Esophagus squamous epithelium (tissue), 4 donors: ENCODE results near the gene TXNDC2.

Experiments
- POLR2A ChIP-seq, 4 donors: fragments of 450-650 bp; IDR thresholded peaks; one replicate each; pipeline ENCODE4 v1.6.1; 2017; ENCODE audit warnings: antibody characterized with exemption in 4 of 4, mild to moderate bottlenecking in 4 of 4, moderate library complexity in 3 of 4
- TF ChIP-seq, protein P1 (sequence below), 6 experiments: fragments of 450-650 bp in 4 of 6; fragments of 200-600 bp in 2 of 6; sonication (generic) in 2 of 6; IDR thresholded peaks; one replicate each; pipeline ENCODE4 v1.5.1; 2016 to 2019; ENCODE audit warnings: antibody characterized with exemption in 6 of 6, mild to moderate bottlenecking in 4 of 6, moderate library complexity in 4 of 6

DNA sequence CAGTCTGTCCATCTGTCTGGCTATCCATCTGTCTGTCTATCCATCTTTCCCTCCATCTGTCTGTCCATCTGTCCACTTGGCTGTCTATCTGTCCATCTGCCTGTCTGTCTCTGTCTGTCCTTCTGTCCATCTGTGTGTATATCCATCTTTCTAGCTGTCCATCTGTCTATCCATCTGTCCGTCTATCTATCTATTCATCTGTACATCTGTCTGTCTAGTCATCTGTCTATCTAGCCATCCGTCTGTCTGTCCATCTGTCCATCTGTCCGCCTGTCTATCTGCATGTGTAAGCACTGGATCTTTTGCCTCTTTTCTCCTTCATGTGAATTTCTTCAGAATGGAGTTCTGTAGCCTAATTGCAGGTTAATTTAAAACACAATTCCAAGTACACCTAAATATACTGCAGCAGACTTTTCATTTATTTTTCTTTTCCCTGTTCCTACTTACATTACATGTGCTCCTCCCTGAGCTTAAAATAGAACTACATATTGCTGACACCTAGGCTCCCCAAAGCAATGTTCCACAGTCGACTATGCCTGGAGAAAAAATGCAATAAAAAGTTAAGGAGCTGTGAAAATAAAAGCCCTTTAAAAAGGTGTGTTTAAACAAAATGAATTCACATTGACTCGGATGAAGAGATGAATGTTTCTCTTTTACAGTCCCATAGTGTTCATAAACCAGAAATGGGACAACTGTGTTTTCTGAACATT lies 37.4 kb upstream of the TXNDC2 start:
- TF ChIP-seq, protein P1, sequence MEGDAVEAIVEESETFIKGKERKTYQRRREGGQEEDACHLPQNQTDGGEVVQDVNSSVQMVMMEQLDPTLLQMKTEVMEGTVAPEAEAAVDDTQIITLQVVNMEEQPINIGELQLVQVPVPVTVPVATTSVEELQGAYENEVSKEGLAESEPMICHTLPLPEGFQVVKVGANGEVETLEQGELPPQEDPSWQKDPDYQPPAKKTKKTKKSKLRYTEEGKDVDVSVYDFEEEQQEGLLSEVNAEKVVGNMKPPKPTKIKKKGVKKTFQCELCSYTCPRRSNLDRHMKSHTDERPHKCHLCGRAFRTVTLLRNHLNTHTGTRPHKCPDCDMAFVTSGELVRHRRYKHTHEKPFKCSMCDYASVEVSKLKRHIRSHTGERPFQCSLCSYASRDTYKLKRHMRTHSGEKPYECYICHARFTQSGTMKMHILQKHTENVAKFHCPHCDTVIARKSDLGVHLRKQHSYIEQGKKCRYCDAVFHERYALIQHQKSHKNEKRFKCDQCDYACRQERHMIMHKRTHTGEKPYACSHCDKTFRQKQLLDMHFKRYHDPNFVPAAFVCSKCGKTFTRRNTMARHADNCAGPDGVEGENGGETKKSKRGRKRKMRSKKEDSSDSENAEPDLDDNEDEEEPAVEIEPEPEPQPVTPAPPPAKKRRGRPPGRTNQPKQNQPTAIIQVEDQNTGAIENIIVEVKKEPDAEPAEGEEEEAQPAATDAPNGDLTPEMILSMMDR (IDR thresholded peaks at IDR 0.05), result no peak
- no peak for TF ChIP-seq POLR2A (IDR thresholded peaks at IDR 0.05)
